T-helper 1 cell treated with Interleukin-12 subunit alpha and Interleukin-12 subunit beta and Interleukin-4 antibody, amounts not matched to agents 30 ng/mL and 1 ng/mL, for 36 hours (primary cell): ENCODE data around the gene LILRA1. TPM values are rescaled to one million over a fixed set of nuclear protein-coding genes. Genes with fewer than 3 reads are reported as not detected.

ENCODE experiments used
- total RNA-seq: library from RNA; stranded (reverse); gene quantifications from 2 replicates; pipeline ENCODE4 v1.2.3, GENCODE V29; 2022

LILRA1 gene
- total RNA-seq, 1 donor from 2014 or later, result not detected

Other genes starting within 250 kb of the LILRA1 start
- gene LAIR1, start 228.7 kb upstream of the LILRA1 start, total RNA-seq, result 94.0 and 99.5 TPM in 2 replicates
- gene TTYH1, start 178.2 kb upstream of the LILRA1 start, total RNA-seq, result 2.2 and 2.4 TPM in 2 replicates
- 199 and 214 TPM in 2 replicates for gene LENG8, start 144.4 kb upstream of the LILRA1 start, total RNA-seq
- gene LENG9, start 129.9 kb upstream of the LILRA1 start, total RNA-seq, result 6.0 and 7.1 TPM in 2 replicates
- not detected in 2 replicates for gene CDC42EP5, start 120.3 kb upstream of the LILRA1 start, total RNA-seq
- gene LAIR2, start 90.8 kb upstream of the LILRA1 start, total RNA-seq, result 12.0 and 16.2 TPM in 2 replicates
- gene LILRA2, start 19.8 kb upstream of the LILRA1 start, total RNA-seq, result 0.15 TPM in 1 of 2 replicates, not detected in the other
- not detected in 2 replicates for gene LILRB1, start 36.9 kb downstream of the LILRA1 start, total RNA-seq
- 0.22 TPM in 1 of 2 replicates, not detected in the other for gene LILRB4, start 69.4 kb downstream of the LILRA1 start, total RNA-seq
- gene KIR3DL3, start 130.8 kb downstream of the LILRA1 start, total RNA-seq, result not detected in 2 replicates
- 0.34 TPM in 1 of 2 replicates, not detected in the other for gene KIR2DL3, start 144.9 kb downstream of the LILRA1 start, total RNA-seq
- gene KIR2DL1, start 176.2 kb downstream of the LILRA1 start, total RNA-seq, result not detected in 2 replicates
- gene KIR2DL4, start 210.0 kb downstream of the LILRA1 start, total RNA-seq, result not detected in 2 replicates
- 0.17 TPM in 1 of 2 replicates, not detected in the other for gene KIR3DL1, start 222.8 kb downstream of the LILRA1 start, total RNA-seq
- gene KIR2DS4, start 239.0 kb downstream of the LILRA1 start, total RNA-seq, result not detected in 2 replicates